ENCODE measurements around the gene PTTG1IP2. TPM values are rescaled to one million over a fixed set of nuclear protein-coding genes. Genes with fewer than 3 reads are reported as not detected.

Gene PTTG1IP2
- total RNA-seq, 4 donors from 2014 or later, result not detected

DNA sequence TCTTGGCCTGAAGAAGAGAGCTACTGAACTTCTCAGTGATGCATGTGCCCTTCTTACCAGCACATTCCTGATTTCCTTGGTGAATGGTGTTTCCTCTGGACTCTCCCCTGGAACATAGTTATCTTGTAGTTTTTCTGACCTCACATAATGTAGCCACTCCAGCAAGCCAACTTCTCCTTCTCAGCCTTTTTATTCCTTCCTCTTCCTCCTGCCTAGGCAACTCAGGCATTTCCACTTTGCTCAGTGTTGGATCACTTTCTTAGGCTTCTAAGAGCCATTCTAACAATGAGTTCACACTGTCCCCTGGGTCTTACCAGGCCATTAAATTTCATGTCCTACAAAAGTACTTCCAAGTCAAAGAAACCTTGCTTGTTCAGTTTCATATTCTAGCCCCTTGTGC lies 3.6 kb upstream of the PTTG1IP2 start:
- TF ChIP-seq, protein P1, sequence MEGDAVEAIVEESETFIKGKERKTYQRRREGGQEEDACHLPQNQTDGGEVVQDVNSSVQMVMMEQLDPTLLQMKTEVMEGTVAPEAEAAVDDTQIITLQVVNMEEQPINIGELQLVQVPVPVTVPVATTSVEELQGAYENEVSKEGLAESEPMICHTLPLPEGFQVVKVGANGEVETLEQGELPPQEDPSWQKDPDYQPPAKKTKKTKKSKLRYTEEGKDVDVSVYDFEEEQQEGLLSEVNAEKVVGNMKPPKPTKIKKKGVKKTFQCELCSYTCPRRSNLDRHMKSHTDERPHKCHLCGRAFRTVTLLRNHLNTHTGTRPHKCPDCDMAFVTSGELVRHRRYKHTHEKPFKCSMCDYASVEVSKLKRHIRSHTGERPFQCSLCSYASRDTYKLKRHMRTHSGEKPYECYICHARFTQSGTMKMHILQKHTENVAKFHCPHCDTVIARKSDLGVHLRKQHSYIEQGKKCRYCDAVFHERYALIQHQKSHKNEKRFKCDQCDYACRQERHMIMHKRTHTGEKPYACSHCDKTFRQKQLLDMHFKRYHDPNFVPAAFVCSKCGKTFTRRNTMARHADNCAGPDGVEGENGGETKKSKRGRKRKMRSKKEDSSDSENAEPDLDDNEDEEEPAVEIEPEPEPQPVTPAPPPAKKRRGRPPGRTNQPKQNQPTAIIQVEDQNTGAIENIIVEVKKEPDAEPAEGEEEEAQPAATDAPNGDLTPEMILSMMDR (IDR thresholded peaks at IDR 0.05), result no peak
- no peak for TF ChIP-seq POLR2A (IDR thresholded peaks at IDR 0.05)
- H3K27ac ChIP-seq, result no peak overlapping the region
- H3K9me3 ChIP-seq, result peaks cover 0 to 6% (median 0%) of the 10 kb centered on the region in 4 donors
- H3K4me3 ChIP-seq, result no peak overlapping the region
- no peak for DNase-seq
- H3K36me3 ChIP-seq, result no peaks in the 10 kb centered on the region
- no peaks in the 10 kb centered on the region for H3K4me1 ChIP-seq
- no peaks in the 10 kb centered on the region for H3K27me3 ChIP-seq

DNA sequence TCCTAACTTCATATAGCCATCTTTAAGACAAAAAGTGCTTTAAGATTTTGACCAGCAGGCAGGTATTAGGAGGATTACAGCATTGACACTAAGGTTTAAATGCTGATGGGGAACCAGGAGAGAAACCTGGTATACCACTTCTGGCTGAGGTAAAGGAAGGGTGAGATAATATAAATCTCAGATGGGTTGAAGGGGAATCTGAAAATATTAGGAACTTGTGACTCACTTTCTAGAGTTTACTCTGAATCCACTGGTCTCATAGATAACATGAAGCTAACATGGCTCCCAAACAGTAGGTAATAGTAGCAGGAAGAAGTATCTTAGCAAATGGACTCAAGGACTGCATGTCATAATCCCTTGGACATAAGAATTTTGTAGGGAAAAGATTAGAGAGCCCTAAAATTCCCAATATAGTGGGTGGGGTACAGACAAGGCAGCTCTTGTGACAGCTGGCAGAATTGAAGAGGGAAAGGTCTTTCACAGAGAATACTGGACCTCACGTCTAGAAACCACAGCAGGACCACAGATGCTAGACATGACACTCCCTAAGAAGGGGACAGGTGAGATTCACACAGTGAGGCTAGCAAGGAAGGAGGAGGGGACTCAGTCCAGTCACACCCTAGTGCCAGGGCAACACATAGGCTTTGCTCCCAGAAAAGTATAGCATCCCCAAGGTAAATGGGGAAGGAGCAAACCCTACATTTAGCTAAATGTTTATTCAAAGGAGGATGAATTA lies 3.5 kb downstream of the PTTG1IP2 start:
- no peak for TF ChIP-seq POLR2A (IDR thresholded peaks at IDR 0.05)
- TF ChIP-seq, protein P1 (IDR thresholded peaks at IDR 0.05), result no peak
- Histone ChIP-seq H3K9me3 (no peaks in the 10 kb centered on the region), H3K27ac (no peak overlapping the region), H3K4me3 (no peak overlapping the region), H3K4me1 (no peaks in the 10 kb centered on the region), H3K36me3 (no peaks in the 10 kb centered on the region), H3K27me3 (no peaks in the 10 kb centered on the region)
- no peak for DNase-seq

DNA sequence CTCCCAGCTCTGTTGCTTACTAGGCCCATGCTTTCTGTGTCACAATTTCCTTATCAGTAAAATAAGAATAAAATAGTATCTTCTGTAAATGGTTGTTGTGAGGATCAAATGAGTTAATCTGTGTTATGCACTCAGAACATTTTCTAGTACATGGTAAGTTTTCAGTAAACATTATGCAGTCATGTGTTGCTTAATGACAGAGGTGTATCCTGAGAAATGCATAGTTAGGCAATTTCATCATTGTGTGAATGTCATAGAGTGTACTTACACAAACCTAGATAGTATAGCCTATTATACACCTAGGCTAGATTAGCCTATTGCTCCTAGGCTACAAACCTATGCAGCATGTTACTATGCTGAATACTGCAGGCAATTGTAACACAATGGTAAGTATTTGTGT lies 4.4 kb downstream of the PTTG1IP2 start:
- H3K4me3 ChIP-seq, result no peak overlapping the region
- H3K4me1 ChIP-seq, result no peaks in the 10 kb centered on the region
- DNase-seq, result no peak
- no peaks in the 10 kb centered on the region for H3K27me3 ChIP-seq
- no peak overlapping the region for H3K27ac ChIP-seq
- H3K9me3 ChIP-seq, result no peaks in the 10 kb centered on the region
- TF ChIP-seq, protein P1 (IDR thresholded peaks at IDR 0.05), result no peak
- TF ChIP-seq POLR2A (IDR thresholded peaks at IDR 0.05), result no peak
- no peaks in the 10 kb centered on the region for H3K36me3 ChIP-seq

DNA sequence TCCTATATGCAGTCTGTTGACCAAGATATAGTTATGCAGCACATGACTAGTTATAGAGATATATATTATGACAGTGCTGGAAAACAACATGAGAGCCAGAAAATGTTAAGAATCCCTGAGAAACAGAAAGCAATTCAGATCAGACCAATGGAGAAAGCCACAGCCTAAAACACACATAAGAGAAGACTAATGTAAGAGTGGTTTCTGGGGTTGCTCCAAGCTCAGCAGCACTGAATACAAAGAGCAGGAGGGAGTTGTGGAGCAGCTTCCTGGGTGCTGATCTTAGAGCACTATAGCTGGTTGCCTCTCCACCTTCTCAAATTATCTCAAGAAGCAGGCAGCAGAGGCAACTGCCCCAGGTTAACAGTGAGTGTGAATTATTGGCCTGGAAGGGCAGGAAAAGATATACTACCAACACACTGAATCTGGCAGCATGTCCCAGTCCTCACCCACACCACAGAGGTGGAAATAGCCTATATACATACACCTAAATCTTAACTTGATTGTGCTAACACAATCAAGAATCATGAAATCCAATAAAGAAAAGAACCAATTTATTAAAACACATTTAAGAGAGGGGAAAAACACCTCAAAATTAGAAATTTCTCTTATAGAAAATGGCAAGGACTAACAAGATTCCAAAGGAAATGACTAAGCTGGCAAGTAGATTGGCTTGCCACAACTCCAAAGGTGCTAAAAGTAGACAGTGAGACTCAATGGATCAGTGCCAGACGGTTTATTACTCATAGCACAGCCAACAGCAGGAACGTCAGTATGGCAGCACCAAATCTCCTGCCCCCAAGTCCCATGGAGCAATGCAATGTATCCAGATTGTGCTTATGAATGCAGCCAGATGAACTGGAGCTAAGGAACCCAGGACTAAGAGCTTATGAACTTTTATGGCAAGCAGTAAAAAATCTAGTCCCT lies 5.1 kb downstream of the PTTG1IP2 start:
- Histone ChIP-seq H3K36me3 (no peaks in the 10 kb centered on the region), H3K27me3 (no peaks in the 10 kb centered on the region), H3K4me3 (no peak overlapping the region), H3K27ac (no peak overlapping the region), H3K4me1 (no peaks in the 10 kb centered on the region), H3K9me3 (no peaks in the 10 kb centered on the region)
- TF ChIP-seq, protein P1 (IDR thresholded peaks at IDR 0.05), result no peak
- no peak for TF ChIP-seq POLR2A (IDR thresholded peaks at IDR 0.05)
- DNase-seq, result no peak

DNA sequence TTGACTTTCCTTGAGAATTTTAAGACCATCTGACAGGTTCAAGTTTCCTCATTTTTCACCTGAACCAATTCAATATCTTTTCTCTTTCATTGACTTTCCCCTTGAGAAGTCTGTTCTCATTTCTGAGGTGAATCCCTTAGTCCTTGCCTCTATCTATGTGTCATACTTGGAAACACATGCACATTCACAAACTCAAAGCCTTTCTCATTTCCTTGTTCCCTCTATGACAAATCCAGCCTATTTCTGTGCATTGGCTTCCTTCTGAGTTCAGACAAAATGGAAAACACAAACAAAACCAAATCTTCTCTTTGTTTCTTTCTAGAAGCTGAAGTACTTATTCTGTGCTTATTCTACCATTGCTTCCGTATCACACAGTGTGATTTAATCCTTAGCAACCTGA lies 13.8 kb downstream of the PTTG1IP2 start:
- H3K9me3 ChIP-seq, result no peaks in the 10 kb centered on the region
- no peaks in the 10 kb centered on the region for H3K27me3 ChIP-seq
- H3K4me1 ChIP-seq, result no peaks in the 10 kb centered on the region
- TF ChIP-seq POLR2A (IDR thresholded peaks at IDR 0.05), result no peak
- TF ChIP-seq, protein P1 (IDR thresholded peaks at IDR 0.05), result no peak
- no peak for DNase-seq
- no peak overlapping the region for H3K27ac ChIP-seq
- no peaks in the 10 kb centered on the region for H3K36me3 ChIP-seq
- no peak overlapping the region for H3K4me3 ChIP-seq
